H1 (cell line): Measurements from ENCODE around the gene DYNC1LI1. TPM values are rescaled to one million over a fixed set of nuclear protein-coding genes. Genes with fewer than 3 reads are reported as not detected.

Source experiments
- CTCF ChIA-PET: fragments of 300-600 bp; sonication (Branson Sonifier 250); formaldehyde crosslinking; loops from one replicate; lab custom pipeline; 2021; ENCODE audit not compliant: partially characterized antibody; lab: Charles Lee
- POLR2A ChIA-PET: fragments of 300-600 bp; sonication (Branson Sonifier 250); formaldehyde crosslinking; loops from one replicate; lab custom pipeline; 2021; ENCODE audit warnings: inconsistent platforms; ENCODE audit not compliant: partially characterized antibody; lab: Charles Lee
- DNase-seq, 2 experiments: peaks; one replicate each; pipeline versions ENCODE4 v3.0.0 to v3.0.0-alpha.2; 2010 to 2022; ENCODE audit warnings: low spot score in 2 of 2, low read depth in 1 of 2, mixed read lengths in 1 of 2
- FAIRE-seq: peaks from 2 replicates; lab custom pipeline; 2011; peaks lifted over from hg19 to GRCh38; lab: Jason Lieb, UNC
- H2AFZ ChIP-seq: 2 replicates; pipeline ENCODE4 v1.8.1; 2012; ENCODE audit warnings: low read length, inconsistent platforms
- H2AK5ac ChIP-seq: 2 replicates; pipeline ENCODE4 v1.6.1; 2013; ENCODE audit warnings: low read depth, low read length
- H2BK120ac ChIP-seq: replicated peaks from 2 replicates; pipeline ENCODE3; 2013; ENCODE audit warnings: low read depth, low read length, inconsistent platforms
- H2BK12ac ChIP-seq: 2 replicates; pipeline ENCODE4 v1.6.1; 2013; ENCODE audit warnings: low read depth, low read length
- H2BK15ac ChIP-seq: 2 replicates; pipeline ENCODE4 v1.6.1; 2013; ENCODE audit warnings: low read length
- H2BK20ac ChIP-seq: 2 replicates; pipeline ENCODE4 v1.6.1; 2013; ENCODE audit warnings: low read length
- H2BK5ac ChIP-seq: 2 replicates; pipeline ENCODE4 v1.6.1; 2013; ENCODE audit warnings: low read depth, low read length
- H3K14ac ChIP-seq: 2 replicates; pipeline ENCODE4 v1.6.1; 2013; ENCODE audit warnings: inconsistent platforms; ENCODE audit not compliant: insufficient read length
- H3K18ac ChIP-seq: 2 replicates; pipeline ENCODE4 v1.6.1; 2013; ENCODE audit warnings: low read length; ENCODE audit errors: extremely low read depth
- H3K23ac ChIP-seq: 2 replicates; pipeline ENCODE4 v1.6.1; 2013; ENCODE audit warnings: inconsistent platforms; ENCODE audit not compliant: insufficient read length
- H3K23me2 ChIP-seq: 2 replicates; pipeline ENCODE4 v1.6.1; 2013; ENCODE audit warnings: low read depth, low read length
- H3K27ac ChIP-seq: 2 replicates; pipeline ENCODE4 v1.6.1; 2011; ENCODE audit warnings: low read depth, low read length, inconsistent platforms
- H3K27me3 ChIP-seq, 4 experiments: replicated peaks in 1 of 4; 1 replicate in 1 of 4; 2 replicates in 3 of 4; pipeline versions ENCODE4 v1.6.1 to v1.8.1; 2011 to 2013; ENCODE audit warnings: low read length in 3 of 4, mild to moderate bottlenecking in 3 of 4, inconsistent platforms in 2 of 4, mixed read lengths in 2 of 4, moderate library complexity in 1 of 4; ENCODE audit not compliant: control insufficient read depth in 3 of 4, insufficient read depth in 3 of 4; ENCODE audit errors: extremely low read depth in 1 of 4
- H3K36me3 ChIP-seq, 4 experiments: 2 replicates each; pipeline versions ENCODE4 v1.6.1 to v1.8.1; 2011 to 2013; ENCODE audit warnings: mild to moderate bottlenecking in 4 of 4, low read length in 3 of 4, moderate library complexity in 2 of 4, control low read depth in 1 of 4, inconsistent platforms in 1 of 4; ENCODE audit not compliant: insufficient read depth in 4 of 4, control insufficient read depth in 2 of 4
- H3K4ac ChIP-seq: replicated peaks from 2 replicates; pipeline ENCODE3; 2013; ENCODE audit warnings: low read length, low read depth, mixed read lengths, inconsistent platforms; ENCODE audit not compliant: insufficient read length
- H3K4me1 ChIP-seq, 4 experiments: replicated peaks in 1 of 4; 1 replicate in 1 of 4; 2 replicates in 3 of 4; pipeline versions ENCODE4 v1.6.1 to v1.8.1; 2011 to 2013; ENCODE audit warnings: low read length in 3 of 4, inconsistent platforms in 2 of 4, mixed read lengths in 1 of 4; ENCODE audit not compliant: insufficient read depth in 4 of 4, control insufficient read depth in 3 of 4
- H3K4me2 ChIP-seq, 2 experiments: 2 replicates each; pipeline versions ENCODE4 v1.6.1 to v1.8.1; 2011 to 2013; ENCODE audit warnings: low read depth in 2 of 2, low read length in 2 of 2, control low read depth in 1 of 2, inconsistent platforms in 1 of 2, mild to moderate bottlenecking in 1 of 2; ENCODE audit not compliant: insufficient read depth in 1 of 2
- H3K4me3 ChIP-seq, 4 experiments: fragments of 200-600, 300-600 bp in 1 of 4; sonication (generic), shearing (Covaris generic), sonication (Bioruptor Twin) in 1 of 4; 2 replicates each; pipeline versions ENCODE4 v1.5.1 to v1.8.1; 2011 to 2016; ENCODE audit warnings: low read length in 4 of 4, low read depth in 3 of 4, control low read depth in 2 of 4, inconsistent platforms in 2 of 4, mild to moderate bottlenecking in 2 of 4, mixed read lengths in 1 of 4, moderate library complexity in 1 of 4; ENCODE audit not compliant: insufficient read depth in 2 of 4; ENCODE audit errors: extremely low read depth in 1 of 4
- H3K56ac ChIP-seq: replicated peaks from 2 replicates; pipeline ENCODE3; 2013; ENCODE audit warnings: low read depth, mild to moderate bottlenecking, mixed read lengths, low read length, inconsistent platforms; ENCODE audit not compliant: insufficient read length
- H3K79me1 ChIP-seq: 2 replicates; pipeline ENCODE4 v1.6.1; 2013; ENCODE audit warnings: low read depth, low read length, control low read depth
- H3K79me2 ChIP-seq, 2 experiments: 2 replicates each; pipeline versions ENCODE4 v1.6.1 to v1.8.1; 2012 to 2013; ENCODE audit warnings: low read length in 2 of 2, mild to moderate bottlenecking in 2 of 2, inconsistent platforms in 1 of 2; ENCODE audit not compliant: insufficient read depth in 2 of 2, control insufficient read depth in 1 of 2
- H3K9ac ChIP-seq, 4 experiments: replicated peaks in 1 of 4; 1 replicate in 1 of 4; 2 replicates in 3 of 4; pipeline versions ENCODE4 v1.6.1 to v1.8.1; 2011 to 2013; ENCODE audit warnings: low read depth in 3 of 4, low read length in 3 of 4, control low read depth in 2 of 4, mild to moderate bottlenecking in 2 of 4, moderate library complexity in 2 of 4, inconsistent platforms in 1 of 4; ENCODE audit errors: extremely low read depth in 1 of 4
- H3K9me3 ChIP-seq, 2 experiments: 2 replicates each; pipeline versions ENCODE4 v1.6.1 to v1.8.1; 2012 to 2013; ENCODE audit warnings: mild to moderate bottlenecking in 2 of 2, moderate library complexity in 2 of 2, control low read depth in 1 of 2, inconsistent platforms in 1 of 2, low read depth in 1 of 2, low read length in 1 of 2, mixed read lengths in 1 of 2; ENCODE audit not compliant: insufficient read depth in 2 of 2
- H4K20me1 ChIP-seq, 2 experiments: replicated peaks in 1 of 2; 2 replicates each; pipeline versions ENCODE3 to v1.8.1; 2011 to 2013; ENCODE audit warnings: inconsistent platforms in 2 of 2, low read length in 2 of 2, mild to moderate bottlenecking in 1 of 2; ENCODE audit not compliant: insufficient read depth in 2 of 2, control insufficient read depth in 1 of 2
- H4K5ac ChIP-seq: 2 replicates; pipeline ENCODE4 v1.6.1; 2013; ENCODE audit warnings: low read length, low read depth, mixed read lengths, inconsistent platforms; ENCODE audit not compliant: insufficient read length
- H4K8ac ChIP-seq: 2 replicates; pipeline ENCODE4 v1.8.0; 2013; ENCODE audit warnings: mild to moderate bottlenecking, moderate library complexity, low read length, inconsistent platforms; ENCODE audit not compliant: insufficient read depth; ENCODE audit errors: extremely low read depth
- H4K91ac ChIP-seq: replicated peaks from 2 replicates; pipeline ENCODE3; 2013; ENCODE audit warnings: low read length, mixed read lengths, inconsistent platforms; ENCODE audit not compliant: insufficient read length
- CREB1 ChIP-seq: IDR thresholded peaks from 2 replicates; pipeline ENCODE4 v1.6.1; 2012; ENCODE audit warnings: inconsistent platforms
- CTCF ChIP-seq, 3 experiments: IDR thresholded peaks; 1 replicate in 2 of 3; 2 replicates in 1 of 3; pipeline versions ENCODE4 v1.5.1 to v1.6.1; 2011; ENCODE audit warnings: low read length in 3 of 3, mild to moderate bottlenecking in 3 of 3, inconsistent platforms in 2 of 3, low read depth in 1 of 3, moderate library complexity in 1 of 3; ENCODE audit not compliant: insufficient read depth in 1 of 3; ENCODE audit errors: control extremely low read depth in 1 of 3
- JUN ChIP-seq: IDR thresholded peaks from 2 replicates; pipeline ENCODE4 v1.6.1; 2011; ENCODE audit warnings: low read depth, mild to moderate bottlenecking, improper control_type of control experiment, low read length
- KDM5A ChIP-seq: fragments of 200-600 bp; IDR thresholded peaks from 2 replicates; pipeline ENCODE4 v1.7.1; 2012; ENCODE audit warnings: mild to moderate bottlenecking, low read length, inconsistent platforms, mixed read lengths
- TEAD4 ChIP-seq: IDR thresholded peaks from 2 replicates; pipeline ENCODE4 v1.6.1; 2012; ENCODE audit warnings: low read depth, low read length, inconsistent platforms, mixed read lengths
- USF2 ChIP-seq: IDR thresholded peaks from 2 replicates; pipeline ENCODE4 v1.6.1; 2011; ENCODE audit warnings: low read length, improper control_type of control experiment
- polyA plus RNA-seq, 7 experiments: library from polyadenylated mRNA; depleted of rRNA in 3 of 7; stranded (reverse) in 5 of 7; unstranded in 2 of 7; fragments of >200 nt in 5 of 7; fragments of 200-250 nt in 2 of 7; gene quantifications; 1 replicate in 5 of 7; 2 replicates in 1 of 7; 4 replicates in 1 of 7; pipeline versions ENCODE4 v1.2.1 to v1.2.3, GENCODE V29; 2011 to 2013; ENCODE audit warnings: missing spikeins in 2 of 7, mixed read lengths in 2 of 7
- total RNA-seq: library from RNA; stranded (reverse); fragmentation: NEBNext Ultra II Directional; extraction: Animal tissue kit (Norgen Biotek cat#: 25700); gene quantifications from 2 replicates; pipeline ENCODE4 v1.2.1, GENCODE V29; 2021

The DYNC1LI1 gene
- total and polyA plus RNA-seq, 2 of the 8 experiments (the other 6 are each of a cell fraction or from before 2014, with no cell fraction given), result 13.6 to 45.1 TPM

GRCh38 chr3:32551496-32551895, 19.2 kb downstream of the DYNC1LI1 start:
- Histone ChIP-seq H3K4ac (no peak overlapping the region), H3K36me3 (no peaks in the 10 kb centered on the region), H2BK15ac (no peak overlapping the region), H3K23ac (no peak overlapping the region), H3K79me1 (peaks cover 10% of the 10 kb centered on the region; the same call in 1 of the 2 replicates), H2AK5ac (no peak overlapping the region), H2BK20ac (no peak overlapping the region), H3K27me3 (no peaks in the 10 kb centered on the region), H2BK5ac (no peak overlapping the region), H2BK120ac (no peak overlapping the region), H3K4me1 (peaks cover 0 to 5% (median 1%) of the 10 kb centered on the region in 4 experiments; a peak in 2 of 7 replicates), H3K23me2 (no peaks in the 10 kb centered on the region), H4K5ac (no peak overlapping the region), H3K4me2 (no peak overlapping the region), H3K9ac (no peak overlapping the region), H3K56ac (no peak overlapping the region), H4K20me1 (peaks cover 3 to 12% of the 10 kb centered on the region in 2 experiments), H2AFZ (no peak overlapping the region), H3K4me3 (no peak overlapping the region), H4K8ac (no peak overlapping the region), H3K14ac (no peak overlapping the region), H3K79me2 (peaks cover 5 to 92% of the 10 kb centered on the region in 2 experiments; a peak in 3 of 4 replicates), H2BK12ac (no peak overlapping the region), H3K9me3 (no peaks in the 10 kb centered on the region), H4K91ac (no peak overlapping the region), H3K18ac (no peak overlapping the region), H3K27ac (no peak overlapping the region)
- ChIA-PET CTCF (interaction anchor here (1.0 to 1.5 kb wide), 2 partner anchors 42 to 132 kb away, joined by 3 read pairs; no protein-coding TSS in a partner anchor), POLR2A (interaction anchor here (0.9 kb wide), 1 partner anchor 7 kb away, joined by 3 read pairs; no protein-coding TSS in a partner anchor)
- TF ChIP-seq TEAD4 (no peak), CREB1 (no peak), USF2 (no peak), CTCF (IDR thresholded peaks at IDR 0.05; ENCODE audit: control extremely low read depth in 1 of 3, insufficient read depth in 1 of 3, low read depth in 1 of 3, low read length in 3 of 3) (no peak), KDM5A (no peak), JUN (no peak)
- DNase-seq, result no peak
- no peak for FAIRE-seq
